ENCODE data around the gene FAM168A. TPM values are rescaled to one million over a fixed set of nuclear protein-coding genes. Genes with fewer than 3 reads are reported as not detected.

The FAM168A gene
- total RNA-seq, 2 donors from 2014 or later = 8.9 to 14.0 TPM

DNA sequence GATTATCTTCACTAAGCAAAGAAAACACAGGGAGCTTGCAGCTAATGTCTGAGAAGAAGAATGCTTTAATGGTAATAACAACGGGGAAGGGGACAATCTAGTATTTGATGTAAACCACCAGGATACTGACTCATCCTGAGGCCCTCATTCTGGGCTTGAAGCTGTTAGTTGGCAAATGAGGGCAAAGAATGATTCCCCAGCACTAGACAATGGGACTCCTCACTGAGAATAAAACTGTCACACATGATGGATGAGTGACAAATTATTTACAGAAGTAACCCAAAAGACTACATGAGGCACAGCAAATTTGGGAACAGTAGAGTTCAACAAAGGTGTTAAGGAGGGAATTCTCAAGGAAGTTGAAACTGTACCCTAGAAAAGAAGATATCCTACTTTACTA lies 76.3 kb downstream of the FAM168A start:
- ATAC-seq = no peak
- no peaks in the 10 kb centered on the region for H3K36me3 ChIP-seq (replicated peaks in 1 of 2; ENCODE audit: insufficient read depth in 1 of 2, low read depth in 2 of 2)
- 56 to 76% methylated on average over 1 of the region's 1 CpG for WGBS, 2 donors
- TF ChIP-seq POLR2A (IDR thresholded peaks at IDR 0.05) = no peak
- TF ChIP-seq, protein P1, sequence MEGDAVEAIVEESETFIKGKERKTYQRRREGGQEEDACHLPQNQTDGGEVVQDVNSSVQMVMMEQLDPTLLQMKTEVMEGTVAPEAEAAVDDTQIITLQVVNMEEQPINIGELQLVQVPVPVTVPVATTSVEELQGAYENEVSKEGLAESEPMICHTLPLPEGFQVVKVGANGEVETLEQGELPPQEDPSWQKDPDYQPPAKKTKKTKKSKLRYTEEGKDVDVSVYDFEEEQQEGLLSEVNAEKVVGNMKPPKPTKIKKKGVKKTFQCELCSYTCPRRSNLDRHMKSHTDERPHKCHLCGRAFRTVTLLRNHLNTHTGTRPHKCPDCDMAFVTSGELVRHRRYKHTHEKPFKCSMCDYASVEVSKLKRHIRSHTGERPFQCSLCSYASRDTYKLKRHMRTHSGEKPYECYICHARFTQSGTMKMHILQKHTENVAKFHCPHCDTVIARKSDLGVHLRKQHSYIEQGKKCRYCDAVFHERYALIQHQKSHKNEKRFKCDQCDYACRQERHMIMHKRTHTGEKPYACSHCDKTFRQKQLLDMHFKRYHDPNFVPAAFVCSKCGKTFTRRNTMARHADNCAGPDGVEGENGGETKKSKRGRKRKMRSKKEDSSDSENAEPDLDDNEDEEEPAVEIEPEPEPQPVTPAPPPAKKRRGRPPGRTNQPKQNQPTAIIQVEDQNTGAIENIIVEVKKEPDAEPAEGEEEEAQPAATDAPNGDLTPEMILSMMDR (IDR thresholded peaks at IDR 0.05) = no peak
- H3K4me1 ChIP-seq = no peaks in the 10 kb centered on the region
- no peaks in the 10 kb centered on the region for H3K27me3 ChIP-seq
- H3K4me3 ChIP-seq = no peak overlapping the region
- H3K27ac ChIP-seq = no peak overlapping the region
- no peak for DNase-seq
- no peaks in the 10 kb centered on the region for H3K9me3 ChIP-seq
- intact Hi-C loops (cut with DNase I) = no loop called here

DNA sequence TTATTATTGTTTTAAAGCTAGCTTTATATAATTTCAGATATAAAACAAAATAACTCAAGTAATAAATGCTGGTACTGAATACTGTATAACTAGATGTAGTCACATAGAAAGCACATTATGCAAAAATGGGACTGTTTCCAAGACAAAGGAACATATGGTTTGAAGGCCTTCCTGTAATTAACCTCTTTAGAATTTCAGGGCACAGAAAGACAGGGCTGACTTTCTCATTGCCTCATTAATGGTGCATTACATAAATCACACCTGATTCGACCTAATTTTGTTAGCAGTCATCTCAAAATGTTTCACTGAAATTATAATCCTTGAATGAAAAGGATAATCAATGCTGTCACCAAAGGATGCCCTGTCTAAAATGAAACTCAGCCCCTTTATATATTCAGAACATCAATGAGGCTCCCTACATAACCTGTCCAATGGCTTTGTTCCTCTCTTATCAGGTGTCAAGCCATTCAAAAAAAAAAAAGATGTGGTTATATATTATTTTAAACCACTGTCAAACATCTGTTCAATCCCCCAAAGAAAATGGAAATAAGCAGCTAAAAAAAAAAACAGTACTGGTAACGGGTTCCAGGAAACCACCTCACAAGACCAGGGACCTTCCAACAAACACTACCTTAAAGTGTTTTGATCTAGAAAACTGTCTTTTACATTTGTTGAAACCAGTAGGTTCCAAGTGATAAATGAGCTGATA lies 77.4 kb downstream of the FAM168A start:
- DNase-seq (no peak), ATAC-seq (no peak)
- TF ChIP-seq, protein P1 (IDR thresholded peaks at IDR 0.05) = no peak
- TF ChIP-seq POLR2A (IDR thresholded peaks at IDR 0.05) = no peak
- no peaks in the 10 kb centered on the region for H3K4me1 ChIP-seq
- H3K4me3 ChIP-seq = no peak overlapping the region
- intact Hi-C loops (cut with DNase I) = no loop called here
- H3K36me3 ChIP-seq (replicated peaks in 1 of 2; ENCODE audit: insufficient read depth in 1 of 2, low read depth in 2 of 2) = no peaks in the 10 kb centered on the region
- no peaks in the 10 kb centered on the region for H3K27me3 ChIP-seq
- no peak overlapping the region for H3K27ac ChIP-seq
- WGBS, 2 donors = 47 to 54% methylated on average over 2 of the region's 2 CpGs
- no peaks in the 10 kb centered on the region for H3K9me3 ChIP-seq

DNA sequence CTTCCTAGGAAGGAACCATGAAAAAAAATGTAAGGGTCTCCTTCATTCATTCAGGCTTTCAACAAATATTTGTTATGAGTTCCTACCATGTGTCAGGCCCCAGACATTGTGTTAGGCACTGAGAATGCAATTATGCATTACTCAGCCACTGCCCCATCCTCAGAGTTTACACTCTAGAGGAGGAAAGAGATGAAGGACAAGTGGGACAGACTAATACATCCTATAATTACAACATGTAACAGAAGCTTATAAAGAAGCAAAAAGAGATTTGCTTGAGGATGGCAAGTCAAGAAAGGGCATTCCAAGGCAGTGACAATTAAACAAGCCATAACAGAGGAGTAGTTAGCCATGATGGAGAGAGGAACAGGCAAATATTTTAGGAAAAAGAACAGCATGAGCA lies 78.6 kb downstream of the FAM168A start:
- Histone ChIP-seq H3K4me1 (no peaks in the 10 kb centered on the region), H3K9me3 (no peaks in the 10 kb centered on the region), H3K27ac (no peak overlapping the region), H3K27me3 (no peaks in the 10 kb centered on the region), H3K4me3 (no peak overlapping the region), H3K36me3 (replicated peaks in 1 of 2; ENCODE audit: insufficient read depth in 1 of 2, low read depth in 2 of 2) (no peaks in the 10 kb centered on the region)
- TF ChIP-seq, protein P1 (IDR thresholded peaks at IDR 0.05) = no peak
- no peak for TF ChIP-seq POLR2A (IDR thresholded peaks at IDR 0.05)
- DNase-seq = no peak
- intact Hi-C loops (cut with DNase I) = no loop called here
- no peak for ATAC-seq

DNA sequence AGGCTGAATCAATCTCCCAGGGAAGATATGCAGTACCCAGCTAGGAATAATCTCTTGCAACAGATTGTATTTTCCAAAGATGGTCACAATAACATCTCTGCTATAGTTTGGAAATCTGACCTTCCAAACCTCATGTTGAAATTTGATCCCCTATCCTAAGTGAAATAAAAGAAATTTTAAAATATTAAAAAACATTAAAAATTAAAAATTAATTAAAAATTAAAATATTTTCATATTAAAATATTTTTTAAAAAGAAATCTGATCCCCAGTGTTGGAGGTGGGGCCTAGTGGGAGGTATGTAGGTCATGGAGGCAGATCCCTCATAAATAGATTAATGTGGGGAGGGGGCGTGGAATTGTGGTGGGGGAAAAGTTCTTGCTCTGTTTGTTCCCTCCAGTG lies 79.7 kb downstream of the FAM168A start:
- Histone ChIP-seq H3K27ac (no peak overlapping the region), H3K27me3 (no peaks in the 10 kb centered on the region), H3K9me3 (no peaks in the 10 kb centered on the region), H3K4me1 (no peaks in the 10 kb centered on the region), H3K36me3 (replicated peaks in 1 of 2; ENCODE audit: insufficient read depth in 1 of 2, low read depth in 2 of 2) (no peaks in the 10 kb centered on the region), H3K4me3 (no peak overlapping the region)
- DNase-seq = no peak
- ATAC-seq = no peak
- intact Hi-C loops (cut with DNase I) = no loop called here
- no peak for TF ChIP-seq POLR2A (IDR thresholded peaks at IDR 0.05)
- TF ChIP-seq, protein P1 (IDR thresholded peaks at IDR 0.05) = no peak
- WGBS, 2 donors = 100% methylated on average over 1 of the region's 1 CpG

DNA sequence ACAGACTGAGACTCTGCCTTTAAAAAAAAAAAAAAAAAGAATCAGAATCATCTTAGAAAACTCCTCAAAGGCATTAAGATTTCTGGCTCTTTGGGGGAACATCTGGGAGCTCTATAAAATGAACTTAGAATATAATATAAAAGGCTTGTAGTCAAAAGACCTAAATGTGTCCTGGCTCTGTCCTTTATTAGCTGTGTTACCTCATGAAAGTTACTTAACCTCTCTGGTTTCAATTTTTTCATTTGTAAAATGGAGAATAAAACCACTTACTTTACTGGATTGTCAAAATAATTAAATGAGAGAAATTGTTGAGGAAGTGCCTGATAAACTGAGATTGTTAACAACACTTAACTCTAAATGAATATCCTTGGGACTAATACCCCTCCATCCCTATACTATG lies 81.8 kb downstream of the FAM168A start:
- DNase-seq (no peak), ATAC-seq (no peak)
- Histone ChIP-seq H3K27me3 (no peaks in the 10 kb centered on the region), H3K27ac (no peak overlapping the region), H3K4me1 (no peaks in the 10 kb centered on the region), H3K4me3 (no peak overlapping the region), H3K9me3 (no peaks in the 10 kb centered on the region), H3K36me3 (replicated peaks in 1 of 2; ENCODE audit: insufficient read depth in 1 of 2, low read depth in 2 of 2) (no peaks in the 10 kb centered on the region)
- no peak for TF ChIP-seq POLR2A (IDR thresholded peaks at IDR 0.05)
- TF ChIP-seq, protein P1 (IDR thresholded peaks at IDR 0.05) = no peak
- intact Hi-C loops (cut with DNase I) = no loop called here
